GM03348 (cell line): ENCODE measurements around the gene CYTH2.

Experiments used
- DNase-seq: peaks from one replicate; pipeline ENCODE4 v3.0.0; 2012; ENCODE audit warnings: low spot score

The CYTH2 gene, protein sequence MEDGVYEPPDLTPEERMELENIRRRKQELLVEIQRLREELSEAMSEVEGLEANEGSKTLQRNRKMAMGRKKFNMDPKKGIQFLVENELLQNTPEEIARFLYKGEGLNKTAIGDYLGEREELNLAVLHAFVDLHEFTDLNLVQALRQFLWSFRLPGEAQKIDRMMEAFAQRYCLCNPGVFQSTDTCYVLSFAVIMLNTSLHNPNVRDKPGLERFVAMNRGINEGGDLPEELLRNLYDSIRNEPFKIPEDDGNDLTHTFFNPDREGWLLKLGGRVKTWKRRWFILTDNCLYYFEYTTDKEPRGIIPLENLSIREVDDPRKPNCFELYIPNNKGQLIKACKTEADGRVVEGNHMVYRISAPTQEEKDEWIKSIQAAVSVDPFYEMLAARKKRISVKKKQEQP

DNA sequence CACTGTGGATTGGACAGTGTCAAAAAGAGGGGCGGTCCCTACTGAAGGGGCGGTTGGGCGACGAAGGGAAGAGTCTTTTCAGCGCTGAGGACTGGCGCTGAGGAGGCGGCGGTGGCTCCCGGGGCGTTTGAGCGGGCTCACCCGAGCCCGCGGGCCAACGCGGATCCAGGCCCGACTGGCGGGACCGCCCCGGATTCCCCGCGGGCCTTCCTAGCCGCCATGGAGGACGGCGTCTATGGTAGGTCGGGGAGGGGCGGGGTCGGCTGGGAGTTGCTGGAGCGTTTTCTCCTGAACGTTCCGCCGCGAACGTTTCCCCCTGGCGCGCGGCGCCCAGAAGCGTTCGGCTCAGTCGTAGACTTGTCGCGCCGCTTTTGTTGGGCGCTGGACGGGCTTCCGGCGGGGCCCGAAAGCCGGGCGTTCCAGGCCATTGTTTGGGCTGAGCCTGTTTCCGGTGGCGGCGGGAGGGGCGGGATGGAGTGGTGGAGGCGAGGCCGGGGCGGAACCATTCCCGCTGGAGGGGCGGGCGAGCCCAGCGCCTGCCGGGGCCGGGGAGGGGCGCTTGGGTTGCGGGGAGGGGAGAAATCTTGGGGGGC lies at the start of gene CYTH2:
Gene CYTH2 (plus strand): TSS at position 81 of the 593 bp plus-strand sequence. CDS start 139 bp downstream, at position 220.
- DNase-seq: peak; percentile 93

- no peak for DNase-seq
Measured at GRCh38 chr19:48421548-48421947, 47.6 kb upstream of the CYTH2 start.

- DNase-seq: peak; percentile 75
Measured at GRCh38 chr19:48424694-48425219, 44.4 kb upstream of the CYTH2 start.

- no peak for DNase-seq
Measured at GRCh38 chr19:48428670-48429069, 40.5 kb upstream of the CYTH2 start.

DNA sequence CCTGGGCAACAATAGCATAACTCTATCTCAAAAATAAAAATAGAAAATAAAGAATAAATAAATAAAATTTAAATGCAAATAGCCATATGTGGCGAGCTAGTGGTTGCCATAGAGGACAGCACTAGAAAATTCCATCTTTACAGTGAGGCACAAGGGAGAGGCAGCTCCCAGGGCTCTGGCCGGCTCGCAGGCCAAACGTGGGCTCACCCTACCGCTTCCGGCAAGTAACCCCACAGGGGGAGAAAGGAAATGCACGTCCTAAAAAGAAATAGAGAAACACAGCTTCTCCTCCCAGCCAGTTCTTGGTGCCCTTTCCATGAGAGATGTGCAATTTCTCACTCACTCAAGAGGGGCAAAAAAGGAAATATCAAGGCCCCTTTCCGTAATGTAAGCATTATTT lies 35.8 kb upstream of the CYTH2 start:
- no peak for DNase-seq

DNA sequence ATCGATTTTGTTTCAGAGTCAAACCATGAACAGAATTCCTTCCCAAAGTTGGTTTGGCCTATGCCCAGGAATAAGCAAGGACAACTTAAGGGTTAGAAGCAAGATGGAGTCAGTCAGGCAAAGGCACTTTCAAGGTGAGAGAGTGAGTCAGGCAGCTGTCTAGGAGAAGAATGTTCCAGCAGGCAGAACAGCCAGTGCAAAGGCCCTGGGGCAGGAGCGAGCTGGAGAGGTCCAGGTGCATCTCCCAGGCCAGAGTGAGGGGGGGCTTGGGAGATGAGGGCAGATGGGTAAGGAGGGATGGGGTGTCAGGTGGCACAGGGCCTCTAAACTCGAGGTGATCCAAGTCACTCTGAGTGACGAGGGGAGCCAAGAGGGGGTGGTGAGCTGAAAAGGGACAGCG lies 32.6 kb upstream of the CYTH2 start:
- DNase-seq: no peak

- no peak for DNase-seq
Measured at GRCh38 chr19:48441360-48442050, 27.7 kb upstream of the CYTH2 start.

DNA sequence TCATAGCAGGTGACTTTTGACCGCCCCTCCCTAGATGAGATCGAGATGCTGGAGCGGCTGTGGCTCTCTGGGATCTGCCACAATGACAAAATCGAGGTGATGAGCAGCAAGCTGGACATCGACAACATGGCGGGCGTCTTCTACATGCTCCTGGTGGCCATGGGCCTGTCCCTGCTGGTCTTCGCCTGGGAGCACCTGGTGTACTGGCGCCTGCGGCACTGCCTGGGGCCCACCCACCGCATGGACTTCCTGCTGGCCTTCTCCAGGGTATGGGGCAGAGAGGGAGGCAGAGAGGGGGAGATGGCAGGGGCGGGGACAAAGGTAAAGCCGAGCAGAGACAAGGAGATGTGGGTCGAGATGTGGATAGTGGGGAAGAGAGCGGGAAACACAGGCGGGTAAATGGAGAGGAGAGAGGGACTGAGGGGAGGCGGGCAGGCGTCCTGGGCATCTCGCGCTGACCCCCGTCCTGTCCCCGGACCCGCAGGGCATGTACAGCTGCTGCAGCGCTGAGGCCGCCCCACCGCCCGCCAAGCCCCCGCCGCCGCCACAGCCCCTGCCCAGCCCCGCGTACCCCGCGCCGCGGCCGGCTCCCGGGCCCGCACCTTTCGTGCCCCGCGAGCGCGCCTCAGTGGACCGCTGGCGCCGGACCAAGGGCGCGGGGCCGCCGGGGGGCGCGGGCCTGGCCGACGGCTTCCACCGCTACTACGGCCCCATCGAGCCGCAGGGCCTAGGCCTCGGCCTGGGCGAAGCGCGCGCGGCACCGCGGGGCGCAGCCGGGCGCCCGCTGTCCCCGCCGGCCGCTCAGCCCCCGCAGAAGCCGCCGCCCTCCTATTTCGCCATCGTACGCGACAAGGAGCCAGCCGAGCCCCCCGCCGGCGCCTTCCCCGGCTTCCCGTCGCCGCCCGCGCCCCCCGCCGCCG lies 26.8 kb upstream of the CYTH2 start:
- no peak for DNase-seq

GRCh38 chr19:48443256-48443655 lies 25.9 kb upstream of the CYTH2 start:
- peak; percentile 35 for DNase-seq

GRCh38 chr19:48443731-48444128 lies 25.4 kb upstream of the CYTH2 start:
- DNase-seq: no peak

- no peak for DNase-seq
Measured at GRCh38 chr19:48444129-48444935, 24.8 kb upstream of the CYTH2 start.

- no peak for DNase-seq
Measured at GRCh38 chr19:48444936-48445200, 24.3 kb upstream of the CYTH2 start.

GRCh38 chr19:48445256-48445605 lies 23.9 kb upstream of the CYTH2 start:
- peak; percentile 92 for DNase-seq

- DNase-seq: peak; percentile 93
Measured at GRCh38 chr19:48445606-48446481, 23.3 kb upstream of the CYTH2 start, which contains the start of gene GRWD1. TSS of gene GRWD1 (plus strand) at chr19:48445983. CDS start at chr19:48446006, 23 bp downstream.

DNA sequence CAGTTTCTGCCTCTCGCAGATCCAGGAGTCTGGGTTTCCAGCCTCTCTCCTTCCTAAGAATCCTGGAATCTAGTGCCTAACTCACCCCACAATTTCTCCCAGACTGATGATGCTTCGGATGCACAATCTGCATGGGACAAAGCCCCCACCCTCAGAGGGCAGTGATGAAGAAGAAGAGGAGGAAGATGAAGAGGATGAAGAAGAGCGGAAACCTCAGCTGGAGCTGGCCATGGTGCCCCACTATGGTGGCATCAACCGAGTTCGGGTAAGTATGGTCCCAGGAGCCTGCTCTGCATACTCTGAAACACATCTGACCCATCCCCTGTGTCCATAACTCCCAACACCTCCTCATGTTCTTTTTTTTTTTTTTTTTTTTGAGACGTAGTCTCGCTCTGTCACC lies 22.6 kb upstream of the CYTH2 start:
- no peak for DNase-seq

GRCh38 chr19:48448563-48448962 lies 20.6 kb upstream of the CYTH2 start:
- DNase-seq: no peak

- no peak for DNase-seq
Measured at GRCh38 chr19:48450441-48450840, 18.7 kb upstream of the CYTH2 start.

- no peak for DNase-seq
Measured at GRCh38 chr19:48450863-48451262, 18.3 kb upstream of the CYTH2 start.

GRCh38 chr19:48451624-48452023 lies 17.5 kb upstream of the CYTH2 start:
- DNase-seq: no peak
